Stimulated activated naive B cell treated with anti-CD40 and anti-IgM and Interleukin-4, amounts not matched to agents 10 μg/mL and 1 μg/mL and 100 μg/mL, for 72 hours (primary cell): ENCODE data around the gene LLCFC1.
A peak's percentile ranks its signal among the peaks of the same experiment; 100 is the strongest.

Experiments
- ATAC-seq, 2 donors: fragments of 150-1000 bp; cut with Tn5 transposase; replicated peaks; 2 replicates each; pipeline ENCODE4 v1.10.0; 2021; ENCODE audit warnings: moderate library complexity in 1 of 2
- DNase-seq: peaks from one replicate; pipeline ENCODE4 v3.0.0; 2021
- H3K27ac Mint-ChIP-seq: one replicate; pipeline ENCODE4 v1.8.0; 2022; ENCODE audit warnings: mild to moderate bottlenecking, mixed read lengths
- H3K27me3 Mint-ChIP-seq, 2 donors: one replicate each; pipeline ENCODE4 v1.8.0; 2022; ENCODE audit warnings: mixed read lengths in 2 of 2
- H3K36me3 Mint-ChIP-seq, 2 donors: one replicate each; pipeline ENCODE4 v1.8.0; 2022; ENCODE audit warnings: mixed read lengths in 2 of 2, mild to moderate bottlenecking in 1 of 2
- H3K4me1 Mint-ChIP-seq, 2 donors: one replicate each; pipeline ENCODE4 v1.8.0; 2022; ENCODE audit warnings: mixed read lengths in 2 of 2, mild to moderate bottlenecking in 1 of 2
- H3K4me3 Mint-ChIP-seq, 2 donors: one replicate each; pipeline ENCODE4 v1.8.0; 2022; ENCODE audit warnings: mild to moderate bottlenecking in 2 of 2, mixed read lengths in 2 of 2, moderate library complexity in 1 of 2
- H3K9me3 Mint-ChIP-seq, 2 donors: one replicate each; pipeline ENCODE4 v1.8.0; 2022; ENCODE audit warnings: mixed read lengths in 2 of 2, mild to moderate bottlenecking in 1 of 2

LLCFC1 gene

GRCh38 chr7:142901426-142902259 is 37.6 kb upstream of the LLCFC1 start:
- peaks cover 0 to 24% of the 10 kb centered on the region in 2 donors for H3K27me3 Mint-ChIP-seq
- DNase-seq (no peak), ATAC-seq (no peak)
- H3K4me3 Mint-ChIP-seq, result no peak overlapping the region
- H3K36me3 Mint-ChIP-seq, result peaks cover 0 to 4% of the 10 kb centered on the region in 2 donors
- no peaks in the 10 kb centered on the region for H3K4me1 Mint-ChIP-seq
- no peak overlapping the region for H3K27ac Mint-ChIP-seq
- H3K9me3 Mint-ChIP-seq, result peaks cover 2 to 4% of the 10 kb centered on the region in 2 donors

DNA sequence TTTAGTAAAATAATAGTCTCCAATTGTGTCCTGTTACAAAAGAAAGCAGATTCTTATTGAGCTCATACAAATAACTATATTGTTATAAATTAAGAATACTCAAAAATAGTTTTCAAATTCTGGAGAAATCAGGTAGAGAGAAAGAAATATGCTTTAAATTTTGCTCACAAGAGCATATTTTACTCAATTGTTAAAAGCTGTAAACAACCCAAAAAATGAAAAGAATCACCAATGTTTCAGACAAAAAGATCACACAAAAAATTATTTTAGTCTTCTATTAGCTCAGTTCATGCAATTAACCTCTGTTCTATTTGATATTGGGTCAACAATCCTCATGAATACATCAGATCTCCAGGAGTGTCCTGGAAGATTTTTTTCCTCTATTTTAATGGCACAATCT is 35.2 kb upstream of the LLCFC1 start:
- peaks cover 5 to 8% of the 10 kb centered on the region in 2 donors for H3K27me3 Mint-ChIP-seq
- DNase-seq (no peak), ATAC-seq (no peak)
- no peak overlapping the region for H3K4me3 Mint-ChIP-seq
- no peak overlapping the region for H3K27ac Mint-ChIP-seq
- no peaks in the 10 kb centered on the region for H3K4me1 Mint-ChIP-seq
- peaks cover 2 to 4% of the 10 kb centered on the region in 2 donors for H3K9me3 Mint-ChIP-seq
- peaks cover 0 to 4% of the 10 kb centered on the region in 2 donors for H3K36me3 Mint-ChIP-seq

DNA sequence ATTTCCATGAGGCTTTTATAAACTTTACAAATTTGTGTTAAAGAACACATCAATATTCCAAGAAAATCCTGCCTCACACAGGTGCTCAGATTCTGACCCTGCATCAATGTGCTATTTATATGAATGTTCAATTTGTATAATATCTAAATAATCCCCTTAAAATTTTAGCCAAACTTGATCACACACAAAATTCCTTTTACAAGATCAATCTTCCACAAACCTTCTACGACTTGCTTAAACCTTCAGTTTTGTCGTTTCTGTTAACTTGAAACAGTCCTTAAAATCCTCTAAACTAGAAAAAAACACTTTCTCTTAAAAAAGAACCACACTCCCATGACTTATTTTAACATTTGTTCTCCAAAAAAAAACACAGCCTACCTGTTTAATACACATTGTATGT is 33.5 kb upstream of the LLCFC1 start:
- Mint-ChIP-seq H3K4me1 (no peaks in the 10 kb centered on the region), H3K4me3 (no peak overlapping the region), H3K9me3 (peaks cover 2 to 4% of the 10 kb centered on the region in 2 donors), H3K36me3 (peaks cover 0 to 4% of the 10 kb centered on the region in 2 donors), H3K27ac (no peak overlapping the region), H3K27me3 (peaks cover 3 to 5% of the 10 kb centered on the region in 2 donors)
- DNase-seq, result no peak
- ATAC-seq, result no peak

GRCh38 chr7:142906643-142907042 is 32.6 kb upstream of the LLCFC1 start:
- ATAC-seq, result no peak
- DNase-seq, result no peak
- no peak overlapping the region for H3K27ac Mint-ChIP-seq
- H3K27me3 Mint-ChIP-seq, result peaks cover 7 to 12% of the 10 kb centered on the region in 2 donors
- H3K4me3 Mint-ChIP-seq, result no peak overlapping the region
- H3K4me1 Mint-ChIP-seq, result no peaks in the 10 kb centered on the region
- H3K9me3 Mint-ChIP-seq, result peaks cover 2 to 4% of the 10 kb centered on the region in 2 donors
- peaks cover 0 to 4% of the 10 kb centered on the region in 2 donors for H3K36me3 Mint-ChIP-seq

- Mint-ChIP-seq H3K4me1 (no peaks in the 10 kb centered on the region), H3K36me3 (no peaks in the 10 kb centered on the region), H3K27ac (no peak overlapping the region), H3K27me3 (peaks cover 12 to 13% of the 10 kb centered on the region in 2 donors), H3K4me3 (no peak overlapping the region), H3K9me3 (no peaks in the 10 kb centered on the region)
- DNase-seq (no peak), ATAC-seq (no peak)
Observed at GRCh38 chr7:142908290-142908689, 31.0 kb upstream of the LLCFC1 start.

GRCh38 chr7:142908921-142909890 is 30.1 kb upstream of the LLCFC1 start:
- no peak for DNase-seq
- H3K4me1 Mint-ChIP-seq, result peaks cover 0 to 1% of the 10 kb centered on the region in 2 donors
- peaks cover 19 to 21% of the 10 kb centered on the region in 2 donors for H3K27me3 Mint-ChIP-seq
- H3K9me3 Mint-ChIP-seq, result no peaks in the 10 kb centered on the region
- no peak overlapping the region for H3K27ac Mint-ChIP-seq
- no peak overlapping the region for H3K4me3 Mint-ChIP-seq
- H3K36me3 Mint-ChIP-seq, result no peaks in the 10 kb centered on the region
- ATAC-seq, result peak; percentile 80 to 81

- DNase-seq (no peak), ATAC-seq (no peak)
- Mint-ChIP-seq H3K9me3 (no peaks in the 10 kb centered on the region), H3K36me3 (no peaks in the 10 kb centered on the region), H3K4me1 (peaks cover 0 to 1% of the 10 kb centered on the region in 2 donors), H3K27ac (no peak overlapping the region), H3K27me3 (peaks cover 21 to 30% of the 10 kb centered on the region in 2 donors), H3K4me3 (no peak overlapping the region)
Observed at GRCh38 chr7:142910031-142910433, 29.3 kb upstream of the LLCFC1 start.

- no peak for ATAC-seq
- H3K4me1 Mint-ChIP-seq, result peaks cover 0 to 1% of the 10 kb centered on the region in 2 donors
- DNase-seq, result no peak
- H3K36me3 Mint-ChIP-seq, result no peaks in the 10 kb centered on the region
- no peaks in the 10 kb centered on the region for H3K9me3 Mint-ChIP-seq
- no peak overlapping the region for H3K4me3 Mint-ChIP-seq
- peaks cover 21 to 30% of the 10 kb centered on the region in 2 donors for H3K27me3 Mint-ChIP-seq
- no peak overlapping the region for H3K27ac Mint-ChIP-seq
Observed at GRCh38 chr7:142910481-142910880, 28.8 kb upstream of the LLCFC1 start.

DNA sequence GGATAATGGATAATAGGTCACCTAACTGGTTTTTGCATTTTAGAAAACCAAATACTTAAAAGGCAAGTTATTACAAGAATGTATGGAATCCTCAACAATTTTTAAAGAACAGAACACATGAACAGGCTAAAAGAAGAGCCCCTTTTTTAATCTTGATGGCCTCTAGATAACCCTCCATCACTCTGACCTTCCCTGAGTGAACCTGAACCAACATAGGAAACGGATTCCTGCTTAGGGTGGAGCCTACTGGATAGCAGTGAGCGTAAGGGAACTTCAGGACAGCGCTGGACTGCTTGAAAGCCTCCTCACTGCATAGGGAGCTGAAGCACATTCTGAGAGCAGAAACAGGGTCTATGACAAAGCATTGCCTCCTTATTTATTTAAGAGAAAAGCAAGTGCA is 26.2 kb upstream of the LLCFC1 start:
- ATAC-seq, result no peak

GRCh38 chr7:142913566-142913965 is 25.7 kb upstream of the LLCFC1 start:
- H3K36me3 Mint-ChIP-seq, result no peaks in the 10 kb centered on the region
- no peak overlapping the region for H3K4me3 Mint-ChIP-seq
- no peaks in the 10 kb centered on the region for H3K9me3 Mint-ChIP-seq
- no peak overlapping the region for H3K27ac Mint-ChIP-seq
- H3K27me3 Mint-ChIP-seq, result peaks cover 26 to 34% of the 10 kb centered on the region in 2 donors
- DNase-seq, result no peak
- peaks cover 0 to 1% of the 10 kb centered on the region in 2 donors for H3K4me1 Mint-ChIP-seq
- ATAC-seq, result no peak

More for the DNA sequence above, 26.2 kb upstream of the LLCFC1 start:
- Mint-ChIP-seq H3K9me3 (no peaks in the 10 kb centered on the region), H3K27ac (no peak overlapping the region), H3K36me3 (no peaks in the 10 kb centered on the region), H3K27me3 (peaks cover 22 to 36% of the 10 kb centered on the region in 2 donors), H3K4me3 (no peak overlapping the region), H3K4me1 (peaks cover 0 to 1% of the 10 kb centered on the region in 2 donors)
- DNase-seq, result no peak

DNA sequence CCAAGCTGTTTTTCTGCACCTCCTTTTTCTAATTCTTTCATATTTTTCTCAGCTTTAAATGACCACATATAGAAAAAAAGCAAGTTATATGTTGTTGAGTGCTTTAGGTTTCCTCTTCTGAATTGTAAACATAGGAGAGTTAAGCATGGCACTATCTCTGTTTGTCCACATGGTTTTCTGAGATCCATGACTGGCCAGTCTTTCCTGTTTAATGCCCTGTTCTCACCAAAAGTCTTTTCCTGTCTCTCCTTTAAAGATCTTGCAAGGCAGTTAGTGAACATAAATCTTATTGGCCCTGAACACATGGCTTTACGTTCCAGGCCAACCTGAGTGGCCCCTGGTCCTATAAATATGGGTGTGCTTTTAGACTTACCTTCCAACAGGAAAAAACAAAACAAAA is 25.2 kb upstream of the LLCFC1 start:
- Mint-ChIP-seq H3K9me3 (no peaks in the 10 kb centered on the region), H3K27me3 (peaks cover 26 to 31% of the 10 kb centered on the region in 2 donors), H3K36me3 (no peaks in the 10 kb centered on the region), H3K4me1 (peaks cover 0 to 1% of the 10 kb centered on the region in 2 donors), H3K27ac (no peak overlapping the region), H3K4me3 (no peak overlapping the region)
- no peak for DNase-seq
- no peak for ATAC-seq

DNA sequence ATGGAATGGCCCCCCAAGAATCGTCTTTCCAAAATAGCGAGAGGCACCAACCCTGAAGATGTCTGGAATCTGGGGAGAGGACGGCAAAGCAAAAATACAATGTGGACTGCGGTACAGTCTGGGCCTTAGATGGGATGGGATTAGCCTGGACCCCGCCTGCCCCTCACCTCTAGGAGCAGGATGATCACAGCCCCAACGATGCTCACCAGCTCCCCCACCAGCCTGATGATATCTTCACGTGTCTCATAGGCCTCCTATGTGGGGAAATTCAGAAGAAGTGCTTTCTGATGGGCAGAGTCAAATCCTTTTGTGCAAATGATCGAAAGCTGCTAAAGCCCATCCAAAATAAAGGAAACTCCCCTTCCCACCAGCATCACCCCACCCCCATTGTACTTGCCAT is 24.0 kb upstream of the LLCFC1 start:
- Mint-ChIP-seq H3K27ac (no peak overlapping the region), H3K4me1 (peaks cover 0 to 1% of the 10 kb centered on the region in 2 donors), H3K4me3 (no peak overlapping the region), H3K9me3 (no peaks in the 10 kb centered on the region), H3K36me3 (no peaks in the 10 kb centered on the region), H3K27me3 (peaks cover 26 to 31% of the 10 kb centered on the region in 2 donors)
- DNase-seq (no peak), ATAC-seq (no peak)

- Mint-ChIP-seq H3K4me1 (peaks cover 0 to 1% of the 10 kb centered on the region in 2 donors), H3K27ac (no peak overlapping the region), H3K36me3 (no peaks in the 10 kb centered on the region), H3K4me3 (no peak overlapping the region), H3K9me3 (no peaks in the 10 kb centered on the region), H3K27me3 (peaks cover 23 to 26% of the 10 kb centered on the region in 2 donors)
- ATAC-seq (no peak), DNase-seq (no peak)
Observed at GRCh38 chr7:142916508-142916907, 22.8 kb upstream of the LLCFC1 start.

DNA sequence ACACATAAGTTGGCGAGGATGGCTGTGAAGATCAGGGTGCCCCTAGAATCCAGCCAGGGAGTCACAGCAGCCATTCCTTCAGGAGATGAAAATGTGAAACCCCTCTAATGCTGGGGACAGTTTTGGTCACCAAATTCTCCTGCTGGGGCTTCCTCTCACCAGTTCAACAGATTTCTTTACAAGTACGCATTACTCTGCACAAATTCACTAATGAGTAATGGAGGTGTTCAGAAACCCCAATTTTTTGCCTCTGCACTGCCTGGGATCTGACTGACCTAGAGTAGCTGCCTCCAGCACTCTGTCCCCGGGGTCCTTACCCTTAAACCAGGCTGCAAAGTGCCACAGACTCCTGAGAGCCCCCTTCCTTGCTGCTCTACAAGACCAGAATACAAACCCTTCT is 21.8 kb upstream of the LLCFC1 start:
- DNase-seq (no peak), ATAC-seq (no peak)
- Mint-ChIP-seq H3K9me3 (no peaks in the 10 kb centered on the region), H3K27me3 (peaks cover 18 to 24% of the 10 kb centered on the region in 2 donors), H3K36me3 (no peaks in the 10 kb centered on the region), H3K4me3 (no peak overlapping the region), H3K27ac (no peak overlapping the region), H3K4me1 (peaks cover 0 to 1% of the 10 kb centered on the region in 2 donors)
